NCI-H345 (cell line): ENCODE measurements around the gene IFT80.
"Not testable (repeated sequence)": the region's sequence is repeated elsewhere in the genome, so short reads cannot be mapped to it uniquely, and the experiment has no call there.

Experiments used
- DNase-seq: peaks from one replicate; lab custom pipeline; 2025; lab: John Stamatoyannopoulos, UW

IFT80 gene

GRCh38 chr3:160260587-160261270 is 138.3 kb downstream of the IFT80 start:
- DNase-seq: no peak

DNA sequence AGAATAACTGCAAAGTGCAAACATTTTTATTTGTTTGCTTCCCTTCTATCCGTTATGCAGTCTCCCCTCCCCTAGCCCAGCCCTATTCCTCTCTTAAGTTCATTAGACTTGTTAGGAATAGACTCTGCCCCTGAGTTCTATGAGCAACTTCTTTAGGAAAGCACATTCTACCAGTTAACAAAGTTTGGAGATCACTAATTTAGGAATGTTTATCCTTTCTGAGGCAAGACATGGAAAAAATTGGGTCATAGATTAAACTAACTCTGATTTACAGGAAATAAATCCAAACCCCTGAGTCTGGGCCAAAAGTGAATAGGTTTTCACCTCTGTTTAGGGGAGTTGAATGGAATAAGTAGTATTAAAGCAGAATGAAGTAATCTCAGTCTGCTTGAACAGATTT is 139.4 kb downstream of the IFT80 start:
- DNase-seq: no peak

- DNase-seq: no peak
Observed at GRCh38 chr3:160257606-160258005, 141.4 kb downstream of the IFT80 start.

GRCh38 chr3:160253298-160253697 is 145.7 kb downstream of the IFT80 start:
- no peak for DNase-seq

DNA sequence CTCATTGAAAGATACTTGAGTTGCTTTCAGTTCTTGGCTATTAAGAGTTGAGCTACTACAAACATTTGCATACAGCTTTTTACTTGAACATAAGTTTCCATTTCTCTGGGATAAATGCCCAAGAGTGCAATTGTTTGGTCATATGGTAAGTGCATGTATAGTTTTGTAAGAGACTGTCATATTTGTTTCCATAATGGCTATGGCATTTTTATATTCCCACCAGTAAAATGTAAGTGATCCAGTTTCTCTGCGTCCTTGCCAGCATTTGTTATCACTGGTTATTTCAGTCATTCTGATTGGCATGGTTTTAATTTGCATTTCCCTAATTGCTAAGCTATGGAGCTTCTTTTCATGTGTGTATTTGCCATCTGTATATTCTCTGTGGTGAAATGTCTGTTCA is 151.3 kb downstream of the IFT80 start:
- DNase-seq: no peak

DNA sequence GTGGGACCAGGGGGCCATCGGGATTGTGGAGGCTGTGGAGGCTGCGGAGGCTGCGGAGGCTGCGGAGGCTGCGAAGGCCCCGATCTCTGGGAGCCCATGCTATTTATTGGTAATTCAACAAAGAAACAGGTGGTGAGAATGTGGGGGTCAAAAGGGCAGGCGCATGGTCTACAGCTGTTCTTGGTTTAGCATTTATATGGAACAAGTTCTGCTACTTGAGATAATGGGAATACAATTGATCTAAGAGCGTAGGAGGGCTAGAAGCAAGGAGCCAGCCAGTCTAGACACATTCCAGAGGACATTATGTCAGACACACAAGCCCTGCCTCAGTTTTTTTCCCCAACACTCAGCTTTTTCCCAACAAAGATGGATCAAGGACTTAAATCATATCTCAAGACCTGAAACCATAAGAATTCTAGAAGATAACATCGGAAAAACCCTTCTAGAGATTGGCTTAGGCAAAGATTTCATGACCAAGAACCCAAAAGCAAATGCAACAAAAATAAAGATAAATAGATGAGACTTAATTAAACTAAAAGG is 153.7 kb downstream of the IFT80 start:
- no peak for DNase-seq

- DNase-seq: not testable (repeated sequence)
Observed at GRCh38 chr3:160240719-160241118, 158.3 kb downstream of the IFT80 start.

DNA sequence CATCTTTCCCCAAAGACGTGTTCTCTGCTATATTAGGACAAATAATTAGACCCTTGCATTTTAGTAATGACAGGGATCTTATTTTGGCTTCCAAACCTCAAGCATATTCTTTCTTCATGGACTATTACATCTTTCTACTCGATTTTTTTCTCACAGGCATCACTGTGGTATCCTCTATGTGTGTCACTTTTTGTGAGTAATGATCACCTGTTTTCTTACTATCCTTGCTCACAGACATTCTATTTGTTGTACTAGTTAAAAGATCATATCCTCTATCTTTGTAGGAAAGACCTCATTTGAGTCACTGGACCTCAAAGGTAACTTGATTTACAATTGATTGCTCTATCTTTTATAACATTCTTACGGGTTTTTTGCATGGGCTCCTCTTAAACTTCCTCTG is 167.0 kb downstream of the IFT80 start:
- no peak for DNase-seq

DNA sequence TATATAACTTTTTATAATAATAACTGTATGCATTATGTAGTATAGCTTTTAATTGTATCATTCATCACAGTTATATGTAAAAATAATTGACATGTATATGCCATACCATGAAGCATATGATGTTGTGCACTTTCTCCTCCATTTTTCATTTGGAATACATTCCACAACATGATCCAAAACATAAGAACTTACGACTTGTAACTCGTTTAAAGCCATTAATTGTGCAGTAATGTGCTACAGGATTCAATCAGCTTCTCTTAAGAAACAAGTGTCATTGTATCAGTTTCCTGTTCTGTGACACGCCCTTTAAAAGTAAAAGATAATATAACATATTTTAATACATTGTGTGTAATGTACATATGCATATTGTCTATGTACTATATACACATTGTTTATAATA is 171.6 kb downstream of the IFT80 start:
- no peak for DNase-seq

DNA sequence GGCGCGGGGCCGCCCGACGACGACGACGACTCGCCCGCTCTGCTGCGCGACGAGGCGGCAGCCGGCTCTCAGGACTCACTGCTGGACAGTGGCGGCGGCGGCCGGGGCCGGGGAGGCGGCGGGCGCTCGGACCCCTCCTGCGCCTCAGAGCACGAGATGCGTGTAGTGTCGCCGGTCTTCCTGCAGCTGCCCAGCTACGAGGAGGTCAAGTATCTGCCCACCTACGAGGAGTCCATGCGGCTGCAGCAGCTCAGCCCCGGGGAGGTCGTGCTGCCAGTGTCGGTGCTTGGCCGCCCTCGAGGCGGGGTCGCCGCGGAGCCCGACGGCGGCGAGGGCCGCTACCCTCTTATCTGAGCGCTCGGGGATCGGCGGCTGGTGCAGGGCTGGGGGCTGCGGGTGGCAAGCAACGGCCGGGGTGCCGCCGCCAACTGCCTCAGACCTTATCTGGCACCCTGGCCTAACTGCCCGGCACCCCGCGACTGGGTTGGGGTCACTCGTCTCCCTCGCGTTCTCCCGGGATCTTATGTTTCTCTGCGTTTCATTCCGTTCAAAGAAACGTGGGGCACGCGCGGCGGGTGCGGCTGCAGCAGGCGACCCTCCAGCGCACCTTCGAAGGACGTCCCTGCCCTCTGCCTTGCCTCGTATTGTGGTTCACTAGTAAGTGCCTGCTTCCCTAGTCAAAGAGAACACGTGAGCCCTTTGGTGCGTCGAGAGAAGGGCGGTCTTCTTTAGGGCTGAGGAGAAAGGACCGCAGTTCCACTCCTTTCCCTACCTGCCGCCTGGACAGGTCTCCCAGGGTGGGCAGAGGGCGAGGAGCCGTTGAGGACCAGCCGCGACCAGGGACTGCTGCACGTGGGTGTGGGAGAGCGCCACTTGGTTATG is 172.8 kb downstream of the IFT80 start:
- DNase-seq: peak; percentile 10

DNA sequence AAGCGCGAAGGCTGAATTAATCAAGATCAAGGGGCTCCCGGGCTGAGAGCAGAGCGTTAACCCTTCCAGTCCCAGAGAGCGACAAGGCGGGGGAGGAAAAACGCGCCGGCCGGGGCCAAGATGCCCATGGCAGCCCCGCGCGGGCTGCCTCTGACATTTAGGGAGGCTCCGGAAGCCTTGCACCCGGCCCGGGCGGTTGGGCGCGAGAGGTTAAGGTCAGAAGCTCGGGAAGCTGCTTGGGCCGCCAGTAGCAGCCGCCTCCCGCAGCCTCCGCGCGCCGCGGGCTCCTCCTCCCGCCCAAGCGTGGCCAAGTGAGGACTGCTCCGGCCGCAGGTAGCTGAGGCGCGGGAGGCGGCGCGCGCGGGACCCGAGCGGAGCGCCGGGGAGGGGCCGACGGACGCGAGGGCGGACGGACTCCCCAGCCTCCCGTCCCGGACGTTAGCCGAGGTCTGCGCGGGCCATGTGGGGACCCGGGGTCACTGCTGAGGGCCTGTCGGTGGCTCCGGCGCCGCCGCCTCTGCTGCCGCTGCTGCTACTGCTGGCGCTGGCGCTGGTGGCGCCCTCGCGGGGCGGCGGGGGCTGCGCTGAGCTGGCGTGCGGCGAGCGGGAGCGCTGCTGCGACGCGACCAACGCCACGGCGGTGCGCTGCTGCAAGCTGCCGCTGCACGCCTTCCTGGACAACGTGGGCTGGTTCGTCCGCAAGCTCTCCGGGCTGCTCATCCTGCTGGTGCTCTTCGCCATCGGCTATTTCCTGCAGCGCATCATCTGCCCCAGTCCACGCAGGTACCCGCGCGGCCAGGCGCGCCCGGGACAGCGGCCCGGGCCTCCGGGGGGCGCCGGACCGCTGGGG is 173.6 kb downstream of the IFT80 start, which contains the start of gene C3orf80:
Gene C3orf80 (plus strand): TSS at position 247 of the 850 bp plus-strand sequence. CDS start 214 bp downstream, at position 461.
- DNase-seq: peak; percentile 56

- no peak for DNase-seq
Observed at GRCh38 chr3:160224811-160225175, 174.2 kb downstream of the IFT80 start.

- no peak for DNase-seq
Observed at GRCh38 chr3:160224256-160224655, 174.8 kb downstream of the IFT80 start.

GRCh38 chr3:160221019-160221418 is 178.0 kb downstream of the IFT80 start:
- DNase-seq: no peak

DNA sequence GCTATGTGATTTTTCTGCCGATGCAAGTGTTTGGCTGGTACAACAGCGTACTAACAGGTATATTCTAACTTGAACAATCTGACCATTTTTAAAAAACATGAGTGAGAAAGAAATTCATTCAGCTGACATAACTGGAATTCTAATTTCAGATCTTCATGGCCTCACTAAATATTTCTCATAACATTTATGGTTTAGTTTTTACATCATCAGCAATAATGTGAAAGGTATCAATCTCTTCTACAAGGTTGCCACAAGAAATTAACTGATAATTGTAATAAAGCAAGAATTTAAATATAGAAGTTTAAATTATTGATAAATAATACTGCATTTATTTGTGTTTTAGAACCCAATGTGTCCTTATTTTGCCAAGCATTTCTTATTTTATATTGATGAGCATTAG is 179.0 kb downstream of the IFT80 start:
- no peak for DNase-seq

- DNase-seq: no peak
Observed at GRCh38 chr3:160218136-160218535, 180.9 kb downstream of the IFT80 start.

GRCh38 chr3:160217675-160218074 is 181.3 kb downstream of the IFT80 start:
- DNase-seq: no peak

- no peak for DNase-seq
Observed at GRCh38 chr3:160213191-160213590, 185.8 kb downstream of the IFT80 start.

GRCh38 chr3:160210799-160211221 is 188.2 kb downstream of the IFT80 start:
- DNase-seq: no peak

DNA sequence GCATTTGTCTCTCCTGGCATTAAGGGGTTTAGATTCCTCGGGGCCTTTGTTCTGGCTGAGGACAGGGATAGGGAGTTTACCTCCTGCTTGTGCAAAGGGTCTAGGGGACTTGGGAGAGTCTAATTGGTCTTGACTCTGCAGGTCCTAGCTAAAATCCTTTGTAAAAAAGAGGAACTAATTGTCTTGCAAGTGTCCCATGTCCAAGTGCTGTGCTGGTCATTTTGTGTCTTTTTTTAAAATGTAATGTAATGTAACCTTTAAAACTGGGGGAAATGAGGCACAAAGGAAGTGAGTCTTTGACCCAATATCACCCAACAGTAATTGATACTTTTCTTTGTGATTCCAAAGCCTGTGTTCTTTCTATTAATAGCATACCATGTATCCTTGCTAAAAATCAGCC is 188.7 kb downstream of the IFT80 start:
- DNase-seq: no peak
